HG03342 (cell line): ENCODE data around the gene OR5L2.
"Not testable (repeated sequence)": the region's sequence is repeated elsewhere in the genome, so short reads cannot be mapped to it uniquely, and the experiment has no call there.

Experiments
- ATAC-seq: cut with Tn5 transposase; IDR thresholded peaks from one replicate; pipeline ENCODE4 v1.9.1; 2021; ENCODE audit warnings: mild to moderate bottlenecking, moderate library complexity; ENCODE audit not compliant: unreplicated experiment

Gene OR5L2

GRCh38 chr11:55826919-55827318 lies at the start of gene OR5L2:
Gene OR5L2, plus strand, starts transcription at chr11:55827219. Its CDS starts 0 bp downstream, at chr11:55827219.
- ATAC-seq, result no peak

GRCh38 chr11:55791606-55792005 lies 35.4 kb upstream of the OR5L2 start:
- no peak for ATAC-seq

GRCh38 chr11:55793321-55793720 lies 33.7 kb upstream of the OR5L2 start:
- no peak for ATAC-seq

- no peak for ATAC-seq
These were observed 31.8 kb upstream of the OR5L2 start, which contains the start of gene OR5D14 for GRCh38 chr11:55795256-55795655. Gene OR5D14, plus strand, starts transcription at chr11:55795556. Its CDS starts 0 bp downstream, at chr11:55795556.

GRCh38 chr11:55806248-55806647 lies 20.8 kb upstream of the OR5L2 start:
- no peak for ATAC-seq

GRCh38 chr11:55811067-55811466 lies 16.0 kb upstream of the OR5L2 start, which contains the start of gene OR5L1:
Gene OR5L1, plus strand, starts transcription at chr11:55811367. Its CDS starts 100 bp downstream, at chr11:55811467.
- no peak for ATAC-seq

GRCh38 chr11:55819330-55819729 lies 7.7 kb upstream of the OR5L2 start, which contains the start of gene OR5D18:
Gene OR5D18, plus strand, starts transcription at chr11:55819630. Its CDS starts 0 bp downstream, at chr11:55819630.
- ATAC-seq, result no peak

GRCh38 chr11:55838452-55838851 lies 11.4 kb downstream of the OR5L2 start, which contains the start of gene OR5D16:
Gene OR5D16, plus strand, starts transcription at chr11:55838752. Its CDS starts 0 bp downstream, at chr11:55838752.
- ATAC-seq, result no peak

- no peak for ATAC-seq
These were observed 20.4 kb downstream of the OR5L2 start for GRCh38 chr11:55847453-55847852.

GRCh38 chr11:55849037-55849436 lies 22.0 kb downstream of the OR5L2 start:
- no peak for ATAC-seq

GRCh38 chr11:55852141-55852540 lies 25.1 kb downstream of the OR5L2 start:
- ATAC-seq, result no peak

- peak; percentile 66 for ATAC-seq
These were observed 27.7 kb downstream of the OR5L2 start for GRCh38 chr11:55854704-55855103.

- ATAC-seq, result not testable (repeated sequence)
These were observed 40.3 kb downstream of the OR5L2 start for GRCh38 chr11:55867354-55867753.

GRCh38 chr11:55872731-55873130 lies 45.7 kb downstream of the OR5L2 start:
- not testable (repeated sequence) for ATAC-seq

GRCh38 chr11:55873146-55873545 lies 46.1 kb downstream of the OR5L2 start:
- ATAC-seq, result not testable (repeated sequence)
